LoVo (cell line): ENCODE measurements around the gene SH3D19.
"Not testable (repeated sequence)": the region's sequence is repeated elsewhere in the genome, so short reads cannot be mapped to it uniquely, and the experiment has no call there.

ENCODE experiments used
- DNase-seq: peaks from one replicate; pipeline ENCODE4 v3.0.0-alpha.2; 2016; ENCODE audit warnings: low spot score

The SH3D19 gene

DNA sequence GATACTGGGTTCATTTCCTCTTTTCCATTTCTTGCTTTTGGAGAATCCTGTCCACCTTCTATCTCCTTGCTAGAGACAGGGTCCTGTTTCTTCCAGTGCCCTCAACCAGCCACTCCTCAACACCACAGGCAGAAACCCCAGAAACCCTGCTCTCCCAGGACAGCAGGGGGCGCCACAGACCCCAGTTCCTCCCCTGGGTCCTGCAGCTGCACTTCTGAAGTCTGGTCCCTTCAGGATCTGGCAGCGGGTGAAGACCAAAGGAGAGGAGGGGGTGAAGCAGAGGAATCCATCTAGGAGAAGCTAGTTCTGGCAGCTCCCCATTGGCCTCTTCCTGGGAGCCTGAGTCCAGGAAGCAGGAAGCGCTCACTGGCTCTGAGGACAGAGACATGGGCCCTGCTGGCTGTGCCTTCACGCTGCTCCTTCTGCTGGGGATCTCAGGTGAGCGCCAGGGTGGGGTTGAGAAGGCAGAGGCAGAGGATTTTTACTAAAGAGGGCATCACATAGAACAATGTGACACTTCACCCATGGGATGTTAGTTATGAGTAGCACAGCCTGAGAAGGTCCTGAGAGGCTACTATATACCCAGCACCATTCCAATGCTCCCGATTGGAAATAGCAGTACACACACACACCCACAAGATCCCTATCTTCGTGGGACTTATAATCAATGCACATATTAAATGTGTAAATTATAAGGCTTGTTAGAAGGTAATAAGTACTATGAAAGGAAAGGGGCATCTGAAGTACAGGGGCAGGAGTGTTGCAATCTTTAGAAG, 48.4 kb downstream of the SH3D19 start, which contains the start of gene PRSS48:
TSS of gene PRSS48 (plus strand) at position 375 of the 776 bp plus-strand sequence. CDS start at position 387, 12 bp downstream.
- peak; percentile 27 for DNase-seq

DNA sequence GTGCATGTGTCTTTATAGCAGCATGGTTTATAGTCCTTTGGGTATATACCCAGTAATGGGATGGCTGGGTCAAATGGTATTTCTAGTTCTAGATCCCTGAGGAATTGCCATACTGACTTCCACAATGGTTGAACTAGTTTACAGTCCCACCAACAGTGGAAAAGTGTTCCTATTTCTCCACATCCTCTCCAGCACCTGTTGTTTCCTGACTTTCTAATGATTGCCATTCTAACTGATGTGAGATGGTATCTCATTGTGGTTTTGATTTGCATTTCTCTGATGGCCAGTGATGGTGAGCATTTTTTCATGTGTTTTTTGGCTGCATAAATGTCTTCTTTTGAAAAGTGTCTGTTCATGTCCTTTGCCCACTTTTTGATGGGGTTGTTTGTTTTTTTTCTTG, 56.5 kb downstream of the SH3D19 start:
- not testable (repeated sequence) for DNase-seq

GRCh38 chr4:151267822-151268535, 57.4 kb downstream of the SH3D19 start:
- no peak for DNase-seq

DNA sequence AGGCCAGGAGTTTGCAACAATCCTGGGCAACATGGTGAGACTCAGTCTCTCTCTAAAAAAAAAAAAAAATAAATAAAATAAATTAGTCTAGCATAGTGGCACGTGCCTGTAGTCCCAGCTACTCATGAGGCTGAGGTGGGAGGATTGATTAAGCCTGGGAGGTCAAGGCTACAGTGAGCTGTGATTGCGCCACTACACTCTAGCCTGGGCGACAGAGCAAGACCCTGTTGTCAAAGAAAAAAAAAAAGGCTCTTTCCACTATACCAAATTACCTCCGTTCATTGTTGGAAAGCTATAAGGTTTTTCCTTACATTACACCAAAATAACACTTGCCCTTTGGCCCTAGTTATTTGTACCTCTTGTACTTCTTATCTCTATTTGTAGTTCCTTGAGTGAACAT, 58.3 kb downstream of the SH3D19 start:
- DNase-seq, result no peak

- no peak for DNase-seq
These were observed 58.9 kb downstream of the SH3D19 start for GRCh38 chr4:151266497-151266896.

GRCh38 chr4:151263455-151263854, 62.0 kb downstream of the SH3D19 start:
- no peak for DNase-seq

- no peak for DNase-seq
These were observed 64.9 kb downstream of the SH3D19 start for GRCh38 chr4:151260526-151260925.

- no peak for DNase-seq
These were observed 65.7 kb downstream of the SH3D19 start for GRCh38 chr4:151259752-151260151.

DNA sequence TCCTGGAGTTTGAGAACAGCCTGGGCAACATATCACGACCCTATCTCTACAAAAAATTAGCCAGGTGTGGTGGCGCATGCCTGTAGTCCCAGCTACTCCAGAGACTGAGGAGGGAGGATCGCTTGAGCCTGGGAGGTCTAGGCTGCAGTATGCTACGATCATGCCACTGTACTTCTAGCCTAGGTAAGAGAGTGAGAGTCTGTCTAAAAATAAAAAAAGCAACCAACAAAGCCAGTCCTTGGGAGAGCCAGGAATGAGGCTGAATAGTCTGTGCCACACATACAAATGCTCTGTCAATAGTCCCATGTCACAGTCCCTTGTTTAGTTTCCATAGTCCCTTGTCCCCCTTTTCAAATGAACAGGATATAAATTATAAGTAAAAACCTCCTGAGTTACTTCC, 67.7 kb downstream of the SH3D19 start:
- no peak for DNase-seq

DNA sequence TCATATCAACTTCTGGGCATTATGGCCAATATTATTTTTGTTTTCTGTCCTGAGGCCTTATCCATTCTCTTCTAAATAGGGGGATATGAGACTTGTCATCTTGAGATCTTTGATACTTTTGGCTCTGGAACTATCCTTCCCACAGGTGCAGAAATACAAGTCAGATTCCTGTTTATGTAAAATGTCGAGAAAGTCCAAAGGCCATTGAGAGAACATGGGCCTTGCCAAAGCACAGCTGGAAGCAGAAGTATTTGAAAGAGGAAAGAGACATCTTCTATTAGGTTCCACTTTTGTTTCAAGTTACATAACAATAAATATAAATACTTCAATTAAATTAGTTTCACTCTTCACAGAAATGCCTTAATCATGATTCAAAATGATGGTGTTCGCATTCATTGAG, 69.3 kb downstream of the SH3D19 start:
- no peak for DNase-seq

GRCh38 chr4:151255680-151256079, 69.7 kb downstream of the SH3D19 start:
- not testable (repeated sequence) for DNase-seq

DNA sequence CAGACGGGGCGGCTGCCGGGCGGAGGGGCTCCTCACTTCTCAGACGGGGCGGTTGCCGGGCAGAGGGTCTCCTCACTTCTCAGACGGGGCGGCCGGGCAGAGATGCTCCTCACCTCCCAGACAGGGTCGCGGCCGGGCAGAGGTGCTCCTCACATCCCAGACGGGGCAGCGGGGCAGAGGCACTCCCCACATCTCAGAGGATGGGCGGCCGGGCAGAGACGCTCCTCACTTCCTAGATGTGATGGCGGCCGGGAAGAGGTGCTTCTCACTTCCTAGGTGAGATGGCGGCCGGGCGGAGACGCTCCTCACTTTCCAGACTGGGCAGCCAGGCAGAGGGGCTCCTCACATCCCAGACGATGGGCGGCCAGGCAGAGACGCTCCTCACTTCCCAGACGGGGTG, 70.2 kb downstream of the SH3D19 start:
- not testable (repeated sequence) for DNase-seq

DNA sequence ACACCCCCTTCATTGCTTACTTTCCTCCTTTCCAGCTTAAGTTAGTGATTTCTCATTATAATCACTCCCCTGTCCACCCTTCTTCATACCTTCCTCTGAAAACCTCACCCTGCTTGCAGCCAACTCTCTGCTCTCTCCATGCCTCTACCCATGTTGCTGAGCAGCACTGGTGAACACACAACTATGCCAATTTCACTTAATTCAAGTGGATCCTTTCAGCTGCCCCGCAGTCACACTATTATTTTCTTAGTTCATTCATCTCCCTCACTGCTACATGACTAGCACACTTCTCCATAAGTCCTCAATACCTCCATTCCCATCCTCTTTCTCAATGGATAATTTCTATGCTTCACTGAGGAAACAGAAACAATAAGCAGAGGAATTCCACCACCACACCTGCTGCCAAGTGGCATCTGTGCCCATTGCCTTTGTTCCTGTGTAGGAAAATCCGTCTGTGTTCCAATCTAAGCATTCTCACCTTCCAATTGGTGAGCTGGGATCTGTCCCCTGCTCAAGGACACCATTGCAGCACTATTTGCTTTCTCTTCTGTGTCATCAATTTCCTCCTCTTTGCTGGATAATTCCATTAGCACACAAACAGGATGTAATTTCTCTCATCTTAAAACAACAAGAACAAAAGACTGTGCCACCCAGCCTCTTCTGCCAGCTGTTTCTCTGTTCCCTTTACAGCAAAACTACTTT, 73.7 kb downstream of the SH3D19 start:
- no peak for DNase-seq

DNA sequence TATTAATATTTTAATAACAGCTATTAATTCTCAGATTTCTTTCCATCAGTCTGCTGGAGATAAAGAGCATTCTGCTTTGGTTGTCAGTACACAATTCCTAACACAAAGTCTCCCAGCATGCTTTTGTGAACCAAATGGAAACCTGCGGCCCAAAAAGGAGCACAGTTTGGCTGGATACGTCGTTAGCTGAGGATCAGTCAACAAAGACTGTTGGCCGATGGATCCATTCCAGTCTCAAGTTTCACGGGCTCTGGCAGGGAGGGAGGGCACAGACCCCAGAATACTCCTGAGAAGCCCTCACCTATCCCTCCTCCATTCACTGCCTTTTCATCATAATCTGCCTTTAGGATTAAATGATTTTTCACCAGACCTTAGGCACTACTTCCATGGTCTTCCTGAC, 74.7 kb downstream of the SH3D19 start:
- no peak for DNase-seq

- no peak for DNase-seq
These were observed 76.9 kb downstream of the SH3D19 start for GRCh38 chr4:151248519-151248918.

DNA sequence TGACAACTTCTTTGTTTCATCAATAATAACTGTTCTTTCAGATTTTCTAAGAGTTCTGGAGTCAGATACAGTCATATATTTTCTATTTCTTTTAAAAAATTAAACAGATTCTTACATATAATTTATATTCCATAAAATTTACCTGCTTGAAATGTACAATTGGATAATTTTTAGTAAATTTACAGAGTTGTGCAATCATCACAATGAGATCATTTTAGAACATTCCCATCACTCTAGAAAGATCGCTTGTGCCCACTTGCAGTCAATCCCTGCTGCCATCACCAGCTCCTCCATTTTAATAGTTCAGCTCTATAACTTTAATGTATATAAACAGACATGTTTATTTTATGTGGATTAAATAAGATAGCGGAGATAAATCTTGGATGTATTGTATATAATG, 78.0 kb downstream of the SH3D19 start:
- DNase-seq, result no peak

DNA sequence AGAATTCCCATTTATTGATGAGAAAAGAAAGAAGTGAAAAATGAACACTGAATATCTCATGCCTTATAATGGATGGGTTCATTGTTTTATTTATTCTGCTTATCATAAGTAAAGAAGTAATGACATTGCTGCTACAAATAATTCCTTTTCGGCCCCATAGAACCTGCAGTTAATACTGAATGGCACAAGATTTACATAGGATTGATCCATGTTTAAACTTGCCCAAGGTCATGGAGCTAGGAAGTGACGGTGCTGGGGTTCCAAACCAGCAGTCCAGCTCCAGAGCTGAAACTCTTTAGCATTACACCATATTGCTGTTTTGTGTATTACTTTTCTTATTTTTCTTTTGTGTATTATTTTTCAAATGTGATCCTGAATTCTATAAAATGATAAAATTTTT, 78.7 kb downstream of the SH3D19 start:
- no peak for DNase-seq

- no peak for DNase-seq
These were observed 83.1 kb downstream of the SH3D19 start for GRCh38 chr4:151242305-151242704.

DNA sequence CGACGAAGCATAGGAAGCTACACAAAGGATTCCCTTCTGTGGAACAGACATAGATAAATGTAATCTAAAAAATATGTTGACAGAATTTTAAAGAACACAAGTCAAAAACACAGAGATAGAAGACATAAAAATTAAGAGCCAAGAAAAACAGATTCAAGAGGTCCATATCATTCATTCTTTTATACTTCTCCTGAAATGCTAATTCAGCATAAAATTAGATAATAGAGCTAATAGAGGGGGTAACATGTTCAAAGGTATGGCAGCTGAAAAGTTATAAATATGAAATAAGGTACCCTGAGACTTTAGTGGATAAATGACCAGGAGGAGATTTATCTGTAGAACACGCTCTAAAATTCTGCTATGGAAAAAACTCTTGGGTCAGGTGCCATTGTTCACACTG, 85.8 kb downstream of the SH3D19 start:
- DNase-seq, result no peak

DNA sequence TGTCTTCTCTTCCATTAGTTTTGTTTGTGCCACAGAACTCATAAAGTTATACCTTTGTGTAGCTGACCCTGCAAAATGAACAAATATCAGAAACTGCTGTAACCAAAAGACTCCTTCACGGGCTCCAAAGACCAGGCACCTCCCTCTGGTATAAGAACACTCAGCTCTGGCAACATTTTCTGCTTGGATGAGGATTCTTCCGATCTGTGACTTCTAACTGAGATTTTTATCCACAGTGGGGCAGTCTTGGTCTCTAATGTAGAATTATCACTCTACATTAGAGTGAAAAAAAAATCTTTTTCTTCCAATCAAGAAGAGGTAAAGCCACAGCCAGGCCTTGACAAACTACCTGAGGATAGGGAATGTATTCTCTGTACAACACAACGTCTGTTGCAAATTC, 86.9 kb downstream of the SH3D19 start:
- DNase-seq, result no peak

DNA sequence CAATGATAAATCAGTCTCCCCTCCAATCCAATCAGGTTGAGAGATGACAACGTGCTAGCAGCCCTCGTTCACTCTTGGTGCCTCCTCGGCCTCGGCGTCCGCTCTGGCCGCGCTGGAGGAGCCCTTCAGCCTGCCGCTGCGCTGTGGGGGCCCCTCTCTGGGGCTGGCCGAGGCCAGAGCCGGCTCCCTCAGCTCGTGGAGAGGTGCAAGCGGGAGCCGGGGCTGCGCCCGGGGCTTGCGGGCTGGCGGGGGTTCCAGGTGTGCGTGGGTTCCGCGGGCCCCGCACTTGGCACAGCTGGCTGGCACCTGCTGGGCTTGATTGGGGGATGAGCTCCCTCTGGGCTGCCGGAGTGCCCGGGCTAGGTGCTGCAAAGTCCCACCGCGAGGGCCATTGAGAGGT, 89.4 kb downstream of the SH3D19 start:
- DNase-seq, result no peak

DNA sequence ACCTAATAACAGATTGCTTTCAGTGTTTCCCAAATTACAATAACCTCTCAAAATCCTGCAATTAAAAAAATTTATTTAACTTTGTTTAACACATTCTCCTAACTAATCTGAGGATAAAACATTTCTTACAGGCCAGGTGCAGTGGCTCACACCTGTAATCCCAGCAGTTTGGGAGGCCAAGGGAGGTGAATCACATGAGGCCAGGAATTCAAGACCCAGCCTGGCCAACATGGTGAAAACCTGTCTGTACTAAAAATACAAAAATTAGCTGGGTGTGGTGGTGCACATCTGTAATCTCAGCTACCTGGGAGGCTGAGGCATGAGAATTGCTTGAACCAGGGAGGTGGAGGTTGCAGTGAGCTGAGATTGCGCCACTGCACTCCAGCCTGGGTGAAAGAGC, 90.0 kb downstream of the SH3D19 start:
- not testable (repeated sequence) for DNase-seq

DNA sequence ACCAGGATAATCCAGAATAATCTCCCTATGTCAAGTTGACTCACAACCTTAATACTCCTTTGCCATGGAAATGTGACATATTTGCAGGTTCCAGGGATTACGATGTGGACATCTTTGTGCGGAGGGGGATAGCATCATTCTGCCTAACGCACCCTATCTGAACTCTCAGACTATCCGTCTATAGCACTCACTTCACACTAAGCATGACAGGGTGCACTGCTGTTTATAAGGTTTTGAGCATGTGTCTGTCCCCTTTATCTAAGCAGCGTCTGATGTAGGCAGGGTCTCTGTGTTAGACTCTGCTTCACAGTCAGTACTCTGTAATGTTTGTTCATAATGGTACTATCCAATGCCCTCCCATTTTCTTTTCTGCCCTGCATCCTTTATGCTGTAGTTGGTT, 91.8 kb downstream of the SH3D19 start:
- no peak for DNase-seq
